ENCODE results near the gene RPS6KA2. TPM values are rescaled to one million over a fixed set of nuclear protein-coding genes. Genes with fewer than 3 reads are reported as not detected.

The RPS6KA2 gene
- 10 to 100 TPM; 19.8 to 21.7 TPM for total RNA-seq
- polyA plus RNA-seq (ENCODE audit: insufficient read depth, low read depth, low replicate concordance), result 18.4 TPM
- long read RNA-seq, donor 1, result 0 reads
- long read RNA-seq, donor 2, full-length matches to known transcripts, result 1 of 1 reads
- long read RNA-seq, donor 2, partial matches to known transcripts, result 0 of 1 reads
- long read RNA-seq, donor 2, other reads (novel, unspliced or antisense), result 0 of 1 reads

DNA sequence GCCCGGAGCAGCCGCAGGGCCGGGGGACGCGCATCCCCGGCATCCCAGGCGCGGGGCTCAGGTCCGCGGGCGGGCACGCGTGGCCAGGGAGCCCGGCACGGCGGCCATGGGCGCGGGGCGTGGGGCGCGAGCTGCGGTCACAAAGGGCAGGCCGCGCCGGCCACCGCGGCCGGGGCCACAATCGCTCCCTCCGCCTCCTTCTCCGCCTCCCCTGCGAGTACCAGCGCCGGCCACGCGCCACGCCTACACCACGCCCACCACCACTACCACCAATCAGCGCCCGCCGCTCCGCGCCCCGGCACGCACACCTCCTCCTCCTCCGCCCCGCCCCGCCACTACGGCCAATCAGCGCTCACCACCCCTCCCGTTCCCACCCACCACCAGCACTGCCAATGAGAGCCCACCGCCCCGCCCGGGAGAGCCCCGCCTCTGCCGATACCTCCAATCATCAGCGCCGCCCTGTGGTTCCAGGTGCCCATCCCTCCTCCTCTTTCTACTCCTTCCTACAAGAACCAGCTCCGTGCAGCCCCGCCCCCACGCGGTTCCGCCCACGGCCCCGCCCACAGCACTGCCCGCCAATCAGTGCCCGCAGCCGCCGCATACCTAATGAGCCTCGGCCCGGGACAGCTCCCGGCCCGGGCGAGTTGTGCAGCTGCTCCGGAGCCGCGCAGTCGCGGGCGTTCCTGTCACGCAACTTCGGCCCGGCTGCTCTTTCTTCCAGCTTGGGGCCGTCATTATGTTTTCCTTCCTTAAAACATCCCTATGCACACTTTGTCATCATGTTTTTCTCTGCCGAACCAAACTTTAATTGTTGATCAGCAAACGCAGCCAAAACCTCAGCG lies at the start of gene RPS6KA2:
TSS of gene RPS6KA2 (minus strand) at position 219 of the 842 bp plus-strand sequence. CDS start 232 bp downstream, outside the sequence.
- WGBS, 2 donors, result 1 to 2% methylated on average over 32 to 56 of the region's 87 CpGs
- intact Hi-C loops (cut with DNase I; ENCODE audit: low total_unique reads), result no loop called here
- H3K4me3 ChIP-seq, result peak within 1 kb of the TSS; percentile 70 to 84
- peaks cover 16% of the 10 kb centered on the region for H3K4me1 ChIP-seq
- H3K27me3 ChIP-seq, result no peaks in the 10 kb centered on the region
- H3K9me3 ChIP-seq, result no peaks in the 10 kb centered on the region
- DNase-seq, result peak; percentile 100
- peak within 1 kb of the TSS; percentile 42 to 80 for H3K27ac ChIP-seq
- H3K36me3 ChIP-seq (ENCODE audit: low read depth, missing control alignments), result no peaks in the 10 kb centered on the region
- TF ChIP-seq, protein P1, sequence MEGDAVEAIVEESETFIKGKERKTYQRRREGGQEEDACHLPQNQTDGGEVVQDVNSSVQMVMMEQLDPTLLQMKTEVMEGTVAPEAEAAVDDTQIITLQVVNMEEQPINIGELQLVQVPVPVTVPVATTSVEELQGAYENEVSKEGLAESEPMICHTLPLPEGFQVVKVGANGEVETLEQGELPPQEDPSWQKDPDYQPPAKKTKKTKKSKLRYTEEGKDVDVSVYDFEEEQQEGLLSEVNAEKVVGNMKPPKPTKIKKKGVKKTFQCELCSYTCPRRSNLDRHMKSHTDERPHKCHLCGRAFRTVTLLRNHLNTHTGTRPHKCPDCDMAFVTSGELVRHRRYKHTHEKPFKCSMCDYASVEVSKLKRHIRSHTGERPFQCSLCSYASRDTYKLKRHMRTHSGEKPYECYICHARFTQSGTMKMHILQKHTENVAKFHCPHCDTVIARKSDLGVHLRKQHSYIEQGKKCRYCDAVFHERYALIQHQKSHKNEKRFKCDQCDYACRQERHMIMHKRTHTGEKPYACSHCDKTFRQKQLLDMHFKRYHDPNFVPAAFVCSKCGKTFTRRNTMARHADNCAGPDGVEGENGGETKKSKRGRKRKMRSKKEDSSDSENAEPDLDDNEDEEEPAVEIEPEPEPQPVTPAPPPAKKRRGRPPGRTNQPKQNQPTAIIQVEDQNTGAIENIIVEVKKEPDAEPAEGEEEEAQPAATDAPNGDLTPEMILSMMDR (IDR thresholded peaks at IDR 0.05), result no peak
- no peak for TF ChIP-seq POLR2A (IDR thresholded peaks at IDR 0.05)

DNA sequence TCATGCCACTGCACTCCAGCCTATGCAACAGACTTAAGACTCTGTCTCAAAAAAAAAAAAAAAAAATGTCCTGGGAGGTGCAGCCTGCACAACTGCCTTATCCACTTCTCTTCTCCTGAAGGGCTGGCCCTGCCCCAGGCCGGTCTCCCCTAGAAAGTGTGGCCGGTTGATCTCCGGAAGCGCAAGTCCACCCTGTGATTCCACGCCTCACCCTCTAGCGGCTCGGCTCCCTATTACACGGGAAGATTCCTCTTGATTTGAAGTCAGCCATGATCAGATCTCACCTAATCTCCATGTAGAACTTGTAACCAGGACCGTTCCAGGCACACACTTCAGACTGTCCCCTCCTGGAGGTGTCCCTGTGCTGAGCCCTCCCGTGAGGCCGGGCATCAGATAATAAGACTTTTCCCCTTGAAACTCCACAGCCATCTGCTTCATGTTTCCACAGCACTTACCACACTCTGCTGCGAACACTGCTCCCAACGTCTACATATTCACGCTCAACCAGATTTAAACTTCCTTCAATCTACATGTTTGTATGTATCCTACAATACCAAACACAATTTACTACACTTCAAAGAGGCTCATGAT lies 49.3 kb upstream of the RPS6KA2 start:
- H3K27me3 ChIP-seq, result no peaks in the 10 kb centered on the region
- no peaks in the 10 kb centered on the region for H3K36me3 ChIP-seq (ENCODE audit: low read depth, missing control alignments)
- 95 to 97% methylated on average over 14 of the region's 14 CpGs for WGBS, 2 donors
- intact Hi-C loops (cut with DNase I; ENCODE audit: low total_unique reads), result no loop called here
- DNase-seq, result no peak
- no peak for TF ChIP-seq POLR2A (IDR thresholded peaks at IDR 0.05)
- TF ChIP-seq, protein P1 (IDR thresholded peaks at IDR 0.05), result no peak
- no peak overlapping the region for H3K27ac ChIP-seq
- no peaks in the 10 kb centered on the region for H3K9me3 ChIP-seq
- no peaks in the 10 kb centered on the region for H3K4me1 ChIP-seq
- H3K4me3 ChIP-seq, result no peak overlapping the region

DNA sequence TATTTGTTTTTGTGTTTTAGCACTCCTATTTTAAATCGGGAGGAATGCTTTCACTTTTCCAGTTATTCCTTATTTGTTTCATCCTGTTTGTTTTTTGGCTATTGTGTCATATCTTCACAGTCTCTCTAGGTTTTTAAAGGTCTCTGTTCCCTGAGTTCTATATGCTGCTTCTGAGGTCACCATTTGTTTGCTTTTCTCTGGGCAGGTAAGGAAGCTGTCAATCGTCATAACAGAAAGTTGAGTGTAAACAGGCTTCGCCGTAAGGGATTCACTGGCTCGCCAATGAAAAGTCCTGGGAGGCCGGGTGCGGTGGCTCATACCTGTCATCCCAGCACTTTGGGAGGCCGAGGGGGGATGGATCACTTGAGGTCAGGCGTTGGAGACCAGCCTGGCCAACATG lies 48.7 kb upstream of the RPS6KA2 start:
- Histone ChIP-seq H3K27ac (no peak overlapping the region), H3K9me3 (no peaks in the 10 kb centered on the region), H3K4me1 (no peaks in the 10 kb centered on the region), H3K27me3 (no peaks in the 10 kb centered on the region), H3K4me3 (no peak overlapping the region), H3K36me3 (ENCODE audit: low read depth, missing control alignments) (no peaks in the 10 kb centered on the region)
- WGBS, 2 donors, result 89 to 93% methylated on average over 9 of the region's 9 CpGs
- DNase-seq, result no peak
- intact Hi-C loops (cut with DNase I; ENCODE audit: low total_unique reads), result no loop called here
- TF ChIP-seq, protein P1 (IDR thresholded peaks at IDR 0.05), result no peak
- TF ChIP-seq POLR2A (IDR thresholded peaks at IDR 0.05), result no peak

DNA sequence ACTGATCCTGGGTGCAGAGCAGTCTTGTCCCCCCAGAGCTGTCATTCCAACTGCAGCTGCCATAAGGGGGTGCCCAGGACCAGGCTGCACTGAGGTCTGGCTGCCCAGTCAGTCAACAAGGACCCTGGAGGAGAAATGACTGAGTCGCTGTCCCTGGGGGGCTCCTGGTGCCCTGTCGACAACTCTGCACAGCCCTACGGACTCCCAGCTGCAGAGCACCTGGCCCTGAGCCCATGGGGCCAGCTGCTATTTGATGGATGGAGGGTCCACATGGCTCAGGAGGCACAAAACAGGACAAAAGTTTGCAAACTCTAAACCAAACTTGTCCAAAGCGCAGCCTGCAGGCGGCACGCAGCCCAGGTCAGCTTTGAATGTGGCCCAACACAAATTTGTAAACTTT lies 46.3 kb upstream of the RPS6KA2 start:
- no peak overlapping the region for H3K4me3 ChIP-seq
- WGBS, 2 donors, result 76 to 85% methylated on average over 6 of the region's 6 CpGs
- intact Hi-C loops (cut with DNase I; ENCODE audit: low total_unique reads), result no loop called here
- H3K36me3 ChIP-seq (ENCODE audit: low read depth, missing control alignments), result no peaks in the 10 kb centered on the region
- DNase-seq, result no peak
- no peaks in the 10 kb centered on the region for H3K4me1 ChIP-seq
- H3K27ac ChIP-seq, result no peak overlapping the region
- TF ChIP-seq, protein P1 (IDR thresholded peaks at IDR 0.05), result no peak
- no peak for TF ChIP-seq POLR2A (IDR thresholded peaks at IDR 0.05)
- no peaks in the 10 kb centered on the region for H3K27me3 ChIP-seq
- H3K9me3 ChIP-seq, result no peaks in the 10 kb centered on the region

All from testis (tissue), 5 donors.